Fibroblast of skin of left quadriceps (primary cell): Measurements from ENCODE around the gene PCSK1.
"Not testable (repeated sequence)": the region's sequence is repeated elsewhere in the genome, so short reads cannot be mapped to it uniquely, and the experiment has no call there.

Experiments
- DNase-seq, 2 experiments: peaks; one replicate each; pipeline ENCODE4 v3.0.0-alpha.2; 2013; ENCODE audit warnings: low read depth in 2 of 2

The PCSK1 gene

GRCh38 chr5:96372726-96373380 is 60.2 kb downstream of the PCSK1 start:
- DNase-seq: no peak

GRCh38 chr5:96370976-96371375 is 62.1 kb downstream of the PCSK1 start:
- no peak for DNase-seq

DNA sequence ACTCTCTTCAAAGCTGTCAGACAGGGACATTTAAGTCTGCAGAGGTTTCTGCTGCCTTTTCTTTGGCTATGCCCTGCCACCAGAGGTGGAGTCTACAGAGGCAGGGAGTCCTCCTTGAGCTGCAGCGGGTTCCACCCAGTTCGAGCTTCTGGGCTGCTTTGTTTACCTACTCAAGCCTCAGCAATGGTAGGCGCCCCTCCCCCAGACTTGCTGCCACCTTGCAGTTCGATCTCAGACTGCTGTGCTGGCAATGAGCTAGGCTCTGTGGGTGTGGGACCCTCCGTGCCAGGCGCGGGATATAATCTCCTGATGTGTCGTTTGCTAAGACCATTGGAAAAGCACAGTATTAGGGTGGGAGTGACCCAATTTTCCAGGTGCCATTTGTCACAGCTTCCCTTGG is 65.7 kb downstream of the PCSK1 start:
- DNase-seq: not testable (repeated sequence)

- DNase-seq: no peak
Observed at GRCh38 chr5:96354237-96354636, 78.8 kb downstream of the PCSK1 start.

DNA sequence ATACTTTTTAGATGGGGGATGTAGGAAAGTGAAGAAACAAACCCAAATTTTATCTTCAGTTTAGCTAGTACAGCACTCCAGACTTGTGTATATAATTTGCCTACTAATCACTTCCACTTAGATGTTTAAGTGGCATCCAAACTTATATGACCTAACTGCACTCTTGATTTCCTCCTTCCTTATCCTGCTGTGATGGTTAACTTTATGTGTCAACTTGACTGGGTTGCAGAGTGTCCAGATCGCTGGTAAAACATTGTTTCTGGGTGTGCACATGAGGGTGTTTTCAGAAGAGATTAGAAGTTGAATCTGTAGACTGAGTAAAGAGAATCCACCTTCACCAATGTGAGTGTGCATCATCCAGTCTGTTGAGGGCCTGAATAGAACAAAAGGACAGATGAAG is 79.8 kb downstream of the PCSK1 start:
- no peak for DNase-seq

- DNase-seq: no peak
Observed at GRCh38 chr5:96350678-96351077, 82.4 kb downstream of the PCSK1 start.

- no peak for DNase-seq
Observed at GRCh38 chr5:96348536-96348935, 84.5 kb downstream of the PCSK1 start.

DNA sequence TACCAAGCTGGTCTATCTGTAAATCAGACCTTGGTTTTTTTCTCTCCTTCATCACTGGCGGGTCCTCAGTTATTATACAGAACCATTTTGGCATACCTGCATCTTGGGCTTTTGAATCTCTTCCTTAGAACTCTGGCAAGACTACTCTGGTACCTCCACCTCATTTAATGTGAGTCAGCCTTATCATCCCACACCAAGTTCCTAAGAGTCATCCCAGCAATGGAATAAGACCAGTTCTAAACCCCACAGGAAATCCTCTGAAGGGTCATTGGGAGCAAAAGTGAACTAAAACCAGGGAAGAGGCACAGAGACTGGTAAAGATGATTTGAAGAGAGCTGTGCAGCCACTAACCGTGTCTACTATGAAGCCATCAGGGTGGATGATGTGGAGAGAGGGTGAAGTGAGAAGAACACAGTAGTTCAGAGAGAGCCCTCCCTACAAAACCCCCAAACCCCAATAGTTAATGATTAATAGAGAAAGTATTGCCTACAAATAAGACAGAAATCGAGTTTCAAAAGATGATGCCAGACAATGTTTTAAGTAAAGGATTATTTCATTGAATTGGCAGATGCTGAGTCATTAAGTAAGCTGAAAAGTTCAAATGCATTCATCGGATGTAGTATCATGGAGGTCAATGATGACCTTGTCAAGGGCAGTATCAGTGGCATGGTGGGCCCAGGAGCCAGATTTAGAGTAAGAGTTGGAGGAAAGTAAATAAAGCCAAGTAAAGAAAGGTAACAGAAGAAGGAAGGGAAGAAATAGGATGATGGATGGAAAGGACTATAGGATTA is 85.4 kb downstream of the PCSK1 start:
- DNase-seq: no peak

DNA sequence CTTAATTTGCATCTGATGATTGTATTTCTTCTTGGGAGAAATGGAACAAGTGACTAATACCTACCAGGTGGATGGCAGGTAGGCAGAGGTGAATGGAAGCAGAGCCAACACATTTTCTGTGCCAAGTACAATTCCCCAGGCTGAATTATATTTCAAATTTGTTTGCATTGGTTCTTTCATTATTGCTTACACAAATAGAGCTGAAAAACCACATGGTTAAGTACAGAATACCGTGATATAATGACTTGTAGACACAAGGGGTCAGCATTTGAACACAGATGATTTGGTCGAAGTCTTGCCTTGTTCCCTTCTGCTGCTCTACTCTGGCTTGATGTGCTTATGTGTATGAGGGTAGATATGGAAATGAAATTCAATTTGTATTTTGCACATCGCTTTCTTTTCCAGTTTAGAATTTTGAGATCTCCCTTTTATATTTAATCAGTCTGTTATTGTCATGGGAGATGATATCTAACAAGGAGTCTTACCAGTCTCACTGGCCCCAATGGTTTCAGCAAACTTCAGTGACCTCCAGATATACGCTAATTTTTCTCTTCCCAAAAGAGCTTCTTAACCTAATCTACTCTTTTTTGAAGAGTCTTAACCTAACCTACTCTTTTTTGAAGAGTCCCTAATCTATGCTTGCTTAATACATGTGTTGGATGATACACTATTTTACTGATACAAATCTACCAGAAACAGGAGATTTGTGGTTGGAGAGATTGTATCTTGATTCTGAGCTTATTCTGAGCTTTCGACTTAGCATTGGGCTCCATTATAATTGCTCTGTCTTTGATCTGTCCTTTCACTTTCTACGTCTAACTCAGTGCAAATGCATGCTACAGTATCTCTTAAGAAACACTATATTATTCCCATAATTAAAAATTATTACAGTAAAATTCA is 88.1 kb downstream of the PCSK1 start:
- peak; percentile 51 to 57 for DNase-seq

DNA sequence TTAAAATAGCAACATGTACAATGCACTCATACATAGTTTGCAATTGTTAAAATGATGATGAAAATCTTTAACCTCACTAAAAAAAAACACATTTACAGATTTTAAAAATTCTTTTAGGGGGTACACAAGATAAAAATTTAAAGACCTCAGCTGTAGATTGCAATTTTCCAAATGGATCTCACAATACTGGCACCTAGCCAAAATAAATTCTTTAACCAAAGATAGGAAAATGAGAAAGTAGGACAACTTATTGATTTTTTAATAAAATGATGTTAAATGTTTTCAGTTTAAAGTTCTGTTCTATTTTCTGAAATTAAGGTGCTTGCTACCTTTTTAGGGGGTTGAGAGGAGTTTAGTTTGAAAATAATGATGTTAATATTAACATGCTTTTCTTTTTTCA is 90.0 kb downstream of the PCSK1 start:
- no peak for DNase-seq

GRCh38 chr5:96342581-96342980 is 90.5 kb downstream of the PCSK1 start:
- no peak for DNase-seq
